ENCODE data around the gene TMBIM1. TPM values are rescaled to one million over a fixed set of nuclear protein-coding genes. Genes with fewer than 3 reads are reported as not detected.

Gene TMBIM1
- total RNA-seq (127 TPM), polyA plus RNA-seq (180 TPM)

DNA sequence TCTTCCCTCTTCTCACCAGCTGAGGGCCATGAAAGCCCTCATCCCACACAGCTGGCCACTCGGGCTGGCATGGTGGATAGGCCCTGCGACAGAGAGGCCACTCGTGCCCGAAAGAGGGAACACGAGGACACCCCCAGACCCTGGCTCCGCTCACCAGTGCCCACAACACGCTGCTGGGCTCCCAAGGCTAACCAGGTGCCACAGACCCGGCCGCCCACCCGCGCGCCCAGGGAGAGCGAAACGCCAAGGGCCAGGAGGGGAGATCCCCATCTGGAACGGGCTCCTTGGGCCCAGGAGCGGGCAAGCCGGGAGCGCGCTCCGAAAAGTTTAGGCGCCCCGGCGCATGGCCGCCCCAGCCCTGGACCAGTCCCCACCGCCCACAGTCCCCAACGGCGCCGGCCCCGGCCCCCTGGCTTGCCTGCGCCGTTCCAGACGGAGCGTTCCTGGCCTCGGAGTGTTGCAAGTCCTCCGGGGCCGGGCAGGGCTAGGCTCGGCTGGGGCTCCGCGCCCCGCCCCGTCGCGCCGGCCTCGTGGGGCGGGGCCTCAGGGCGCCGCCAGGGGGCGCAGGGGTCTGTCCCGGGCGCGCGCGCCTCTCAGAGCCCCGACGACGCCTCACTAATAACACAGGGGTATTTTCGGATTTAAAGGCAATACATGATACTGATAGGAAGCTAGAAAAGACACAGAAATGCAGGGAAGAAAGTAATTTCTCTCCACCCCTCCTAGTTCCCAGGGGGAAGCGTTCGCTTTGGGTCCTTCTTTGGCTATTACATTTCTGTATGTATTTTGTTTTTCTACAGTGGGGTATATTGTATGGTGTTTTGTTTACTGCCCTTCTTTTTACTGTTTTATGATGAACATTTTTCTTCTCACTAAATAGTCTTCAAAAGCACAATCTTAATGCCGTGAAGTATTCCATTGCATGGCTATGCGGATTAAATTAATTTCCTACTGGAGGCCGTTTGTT lies at the start of gene TMBIM1:
TMBIM1 (minus strand) TSS at position 456 of the 967 bp plus-strand sequence. CDS start 10,362 bp downstream, outside the sequence.
- DNase-seq (ENCODE audit: extremely low spot score): no peak
- WGBS: 4% methylated on average over 63 of the region's 63 CpGs
- no peaks in the 10 kb centered on the region for H3K36me3 ChIP-seq (ENCODE audit: insufficient read depth)
- peak within 1 kb of the TSS; percentile 99 for H3K27ac ChIP-seq (ENCODE audit: low read depth)
- H3K4me3 ChIP-seq (ENCODE audit: low read depth, low read length): peak within 1 kb of the TSS; percentile 75
- peaks cover 2% of the 10 kb centered on the region for H3K4me1 ChIP-seq (ENCODE audit: insufficient read depth)

- H3K4me3 ChIP-seq (ENCODE audit: low read depth, low read length): no peak overlapping the region
- WGBS: 93% methylated on average over 8 of the region's 8 CpGs
- H3K36me3 ChIP-seq (ENCODE audit: insufficient read depth): no peaks in the 10 kb centered on the region
- DNase-seq (ENCODE audit: extremely low spot score): no peak
- no peaks in the 10 kb centered on the region for H3K4me1 ChIP-seq (ENCODE audit: insufficient read depth)
- H3K27ac ChIP-seq (ENCODE audit: low read depth): no peak overlapping the region
Measured at GRCh38 chr2:218341381-218341780, 49.1 kb upstream of the TMBIM1 start.

- DNase-seq (ENCODE audit: extremely low spot score): no peak
- Histone ChIP-seq H3K36me3 (ENCODE audit: insufficient read depth) (no peaks in the 10 kb centered on the region), H3K4me1 (ENCODE audit: insufficient read depth) (no peaks in the 10 kb centered on the region), H3K4me3 (ENCODE audit: low read depth, low read length) (no peak overlapping the region), H3K27ac (ENCODE audit: low read depth) (no peak overlapping the region)
- WGBS: 92% methylated on average over 9 of the region's 9 CpGs
Measured at GRCh38 chr2:218340656-218341055, 48.4 kb upstream of the TMBIM1 start.

GRCh38 chr2:218334531-218334930 lies 42.2 kb upstream of the TMBIM1 start:
- 98% methylated on average over 3 of the region's 3 CpGs for WGBS
- Histone ChIP-seq H3K4me3 (ENCODE audit: low read depth, low read length) (no peak overlapping the region), H3K36me3 (ENCODE audit: insufficient read depth) (no peaks in the 10 kb centered on the region), H3K27ac (ENCODE audit: low read depth) (no peak overlapping the region), H3K4me1 (ENCODE audit: insufficient read depth) (no peaks in the 10 kb centered on the region)
- DNase-seq (ENCODE audit: extremely low spot score): no peak

GRCh38 chr2:218332920-218333645 lies 40.8 kb upstream of the TMBIM1 start:
- WGBS: 60% methylated on average over 16 of the region's 16 CpGs
- no peak for DNase-seq (ENCODE audit: extremely low spot score)
- Histone ChIP-seq H3K4me1 (ENCODE audit: insufficient read depth) (no peaks in the 10 kb centered on the region), H3K36me3 (ENCODE audit: insufficient read depth) (no peaks in the 10 kb centered on the region), H3K4me3 (ENCODE audit: low read depth, low read length) (no peak overlapping the region), H3K27ac (ENCODE audit: low read depth) (no peak overlapping the region)

DNA sequence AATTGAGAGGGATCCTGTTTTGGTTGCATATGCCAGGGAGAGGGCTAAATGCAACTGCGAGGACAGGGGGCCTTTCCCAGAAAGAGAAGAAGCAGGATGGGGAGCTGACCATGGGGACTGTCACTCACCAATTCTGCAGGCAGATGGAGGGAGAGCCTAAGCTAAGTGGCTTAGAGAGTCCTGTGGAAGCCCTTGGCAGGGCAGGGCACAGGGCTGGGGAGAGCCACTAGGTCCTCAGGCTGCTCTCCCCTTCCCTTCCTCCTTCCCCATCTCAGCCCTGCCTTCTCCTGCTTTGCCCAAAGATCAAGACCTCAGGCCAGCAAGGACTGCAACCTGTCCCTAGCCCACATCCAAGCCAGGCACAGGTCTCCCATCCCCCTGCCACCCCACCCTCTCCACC lies 40.0 kb upstream of the TMBIM1 start:
- Histone ChIP-seq H3K4me3 (ENCODE audit: low read depth, low read length) (no peak overlapping the region), H3K36me3 (ENCODE audit: insufficient read depth) (no peaks in the 10 kb centered on the region), H3K4me1 (ENCODE audit: insufficient read depth) (no peaks in the 10 kb centered on the region), H3K27ac (ENCODE audit: low read depth) (no peak overlapping the region)
- 91% methylated on average over 1 of the region's 1 CpG for WGBS
- no peak for DNase-seq (ENCODE audit: extremely low spot score)

DNA sequence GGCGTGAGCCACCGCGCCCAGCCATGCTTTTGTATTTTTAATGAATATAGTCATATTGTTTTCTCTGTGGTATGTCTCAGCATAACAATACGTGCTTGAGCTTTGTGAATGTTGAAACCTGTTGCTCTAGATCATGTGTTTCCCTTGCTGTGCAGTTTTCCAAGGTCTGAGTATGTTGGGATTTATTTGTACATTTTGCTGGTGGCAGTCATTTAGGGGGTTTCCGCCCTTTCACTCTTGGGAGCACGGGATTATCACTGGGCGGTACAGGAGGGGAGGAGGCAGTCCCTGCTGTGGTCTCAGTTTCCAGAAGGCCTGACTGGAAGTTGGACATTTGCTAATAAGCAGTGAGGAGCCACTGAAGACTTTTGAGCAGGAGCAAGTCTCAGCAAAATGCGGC lies 39.4 kb upstream of the TMBIM1 start:
- no peak overlapping the region for H3K4me3 ChIP-seq (ENCODE audit: low read depth, low read length)
- no peaks in the 10 kb centered on the region for H3K36me3 ChIP-seq (ENCODE audit: insufficient read depth)
- H3K4me1 ChIP-seq (ENCODE audit: insufficient read depth): no peaks in the 10 kb centered on the region
- WGBS: 89% methylated on average over 8 of the region's 8 CpGs
- H3K27ac ChIP-seq (ENCODE audit: low read depth): no peak overlapping the region
- no peak for DNase-seq (ENCODE audit: extremely low spot score)

- no peak overlapping the region for H3K27ac ChIP-seq (ENCODE audit: low read depth)
- WGBS: 72% methylated on average over 8 of the region's 8 CpGs
- no peaks in the 10 kb centered on the region for H3K4me1 ChIP-seq (ENCODE audit: insufficient read depth)
- H3K36me3 ChIP-seq (ENCODE audit: insufficient read depth): no peaks in the 10 kb centered on the region
- no peak overlapping the region for H3K4me3 ChIP-seq (ENCODE audit: low read depth, low read length)
- no peak for DNase-seq (ENCODE audit: extremely low spot score)
Measured at GRCh38 chr2:218329826-218330593, 37.7 kb upstream of the TMBIM1 start.

DNA sequence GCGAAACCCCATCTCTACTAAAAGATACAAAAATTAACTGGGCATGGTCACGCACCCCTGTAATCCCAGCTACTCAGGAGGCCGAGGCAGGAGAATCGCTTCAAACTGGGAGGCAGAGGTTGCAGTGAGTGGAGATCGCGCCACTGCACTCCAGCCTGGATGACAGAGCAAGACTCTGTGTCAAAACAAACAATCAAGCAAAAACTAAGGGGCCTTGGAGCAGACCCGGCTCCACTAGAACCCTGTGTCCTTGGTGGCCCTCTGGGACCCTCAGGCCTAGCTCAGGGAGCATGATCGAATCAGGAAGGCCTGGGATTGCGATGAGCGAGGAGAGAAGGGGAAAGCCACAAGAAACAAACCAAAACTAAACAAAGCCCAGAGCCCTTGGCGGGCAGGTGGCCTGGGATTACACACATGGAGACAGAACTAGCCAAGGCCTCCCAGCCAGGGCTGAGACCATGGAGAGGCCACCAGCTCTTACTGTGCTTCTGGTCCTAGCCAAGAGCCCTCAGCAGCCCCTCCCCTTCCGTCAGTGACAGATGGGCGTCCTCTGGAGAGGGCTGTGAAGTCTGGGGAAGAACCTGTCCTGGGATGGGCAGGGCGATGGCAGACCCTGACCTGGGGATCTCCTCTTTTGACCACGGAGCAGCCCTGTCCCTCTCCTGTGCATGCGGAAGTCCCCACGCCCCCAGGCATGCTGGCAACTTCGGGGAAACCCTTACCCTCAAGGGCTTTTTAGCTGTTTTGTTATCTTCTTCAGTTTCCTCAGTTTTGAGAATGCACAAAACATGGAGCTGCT lies 36.9 kb upstream of the TMBIM1 start:
- H3K27ac ChIP-seq (ENCODE audit: low read depth): no peak overlapping the region
- H3K4me3 ChIP-seq (ENCODE audit: low read depth, low read length): no peak overlapping the region
- no peak for DNase-seq (ENCODE audit: extremely low spot score)
- WGBS: 86% methylated on average over 18 of the region's 18 CpGs
- H3K4me1 ChIP-seq (ENCODE audit: insufficient read depth): no peaks in the 10 kb centered on the region
- H3K36me3 ChIP-seq (ENCODE audit: insufficient read depth): no peaks in the 10 kb centered on the region

GRCh38 chr2:218328294-218328693 lies 36.0 kb upstream of the TMBIM1 start:
- Histone ChIP-seq H3K4me3 (ENCODE audit: low read depth, low read length) (no peak overlapping the region), H3K27ac (ENCODE audit: low read depth) (no peak overlapping the region), H3K4me1 (ENCODE audit: insufficient read depth) (no peaks in the 10 kb centered on the region), H3K36me3 (ENCODE audit: insufficient read depth) (no peaks in the 10 kb centered on the region)
- WGBS: 97% methylated on average over 2 of the region's 2 CpGs
- no peak for DNase-seq (ENCODE audit: extremely low spot score)

DNA sequence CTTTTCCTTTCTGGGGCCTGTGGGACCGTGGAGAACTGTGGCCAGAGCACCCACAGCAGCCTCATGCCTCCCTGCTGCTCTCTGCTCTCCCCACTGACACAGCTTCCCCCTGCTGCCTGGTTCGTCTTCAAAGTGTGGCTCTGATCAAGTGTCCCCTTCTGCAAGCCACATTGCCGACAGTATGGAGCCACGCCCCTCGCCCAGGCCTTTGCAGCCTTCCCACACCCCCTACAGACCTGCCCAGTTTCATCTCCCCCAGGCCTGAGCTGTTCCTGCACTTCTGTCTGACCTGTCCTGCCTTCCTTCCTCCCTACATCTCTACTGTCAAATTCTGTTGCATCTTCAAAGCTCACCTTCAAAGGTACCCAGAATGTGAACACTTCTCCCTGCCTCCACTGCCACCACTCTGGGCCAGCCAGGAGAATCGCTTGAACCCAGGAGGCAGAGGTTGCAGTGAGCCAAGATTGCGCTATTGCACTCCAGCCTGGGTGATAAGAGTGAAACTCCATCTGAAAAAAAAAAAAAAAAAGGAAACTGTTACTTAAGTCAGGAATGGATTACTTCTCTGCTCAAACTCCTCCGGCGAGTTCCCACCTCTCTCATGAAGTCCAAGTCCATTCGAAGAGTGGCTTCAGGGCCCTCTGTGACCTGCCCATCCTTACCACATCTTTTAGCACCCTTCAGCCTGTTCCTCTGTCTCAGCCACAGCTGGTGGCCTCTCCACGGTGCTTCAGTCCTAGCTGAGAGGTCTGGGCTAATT lies 35.3 kb upstream of the TMBIM1 start:
- H3K4me3 ChIP-seq (ENCODE audit: low read depth, low read length): no peak overlapping the region
- 73% methylated on average over 11 of the region's 11 CpGs for WGBS
- H3K27ac ChIP-seq (ENCODE audit: low read depth): no peak overlapping the region
- no peaks in the 10 kb centered on the region for H3K36me3 ChIP-seq (ENCODE audit: insufficient read depth)
- H3K4me1 ChIP-seq (ENCODE audit: insufficient read depth): no peaks in the 10 kb centered on the region
- DNase-seq (ENCODE audit: extremely low spot score): no peak

DNA sequence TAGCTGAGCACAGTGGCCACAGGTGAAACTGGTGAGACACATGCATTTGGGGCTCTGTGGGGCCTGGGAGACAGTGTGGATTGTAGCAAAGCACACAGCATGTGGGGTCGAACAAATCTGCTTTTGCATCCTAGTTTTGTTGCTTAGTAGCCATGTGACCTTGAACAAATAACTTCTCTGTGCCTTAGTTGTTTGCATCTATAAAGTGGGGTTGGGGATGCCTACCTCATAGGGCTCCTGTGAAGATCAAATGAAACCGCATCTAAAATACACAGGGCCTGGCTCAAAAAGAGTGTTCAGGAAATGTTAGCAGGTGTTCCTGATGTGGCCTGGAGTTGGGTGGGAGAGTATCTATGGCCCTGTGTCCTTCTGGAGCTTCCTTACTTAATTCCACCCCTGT lies 34.0 kb upstream of the TMBIM1 start:
- no peak for DNase-seq (ENCODE audit: extremely low spot score)
- no peaks in the 10 kb centered on the region for H3K4me1 ChIP-seq (ENCODE audit: insufficient read depth)
- no peak overlapping the region for H3K4me3 ChIP-seq (ENCODE audit: low read depth, low read length)
- WGBS: 85% methylated on average over 2 of the region's 2 CpGs
- no peaks in the 10 kb centered on the region for H3K36me3 ChIP-seq (ENCODE audit: insufficient read depth)
- no peak overlapping the region for H3K27ac ChIP-seq (ENCODE audit: low read depth)
